Measurements from ENCODE around the gene P2RY6.

The P2RY6 gene

DNA sequence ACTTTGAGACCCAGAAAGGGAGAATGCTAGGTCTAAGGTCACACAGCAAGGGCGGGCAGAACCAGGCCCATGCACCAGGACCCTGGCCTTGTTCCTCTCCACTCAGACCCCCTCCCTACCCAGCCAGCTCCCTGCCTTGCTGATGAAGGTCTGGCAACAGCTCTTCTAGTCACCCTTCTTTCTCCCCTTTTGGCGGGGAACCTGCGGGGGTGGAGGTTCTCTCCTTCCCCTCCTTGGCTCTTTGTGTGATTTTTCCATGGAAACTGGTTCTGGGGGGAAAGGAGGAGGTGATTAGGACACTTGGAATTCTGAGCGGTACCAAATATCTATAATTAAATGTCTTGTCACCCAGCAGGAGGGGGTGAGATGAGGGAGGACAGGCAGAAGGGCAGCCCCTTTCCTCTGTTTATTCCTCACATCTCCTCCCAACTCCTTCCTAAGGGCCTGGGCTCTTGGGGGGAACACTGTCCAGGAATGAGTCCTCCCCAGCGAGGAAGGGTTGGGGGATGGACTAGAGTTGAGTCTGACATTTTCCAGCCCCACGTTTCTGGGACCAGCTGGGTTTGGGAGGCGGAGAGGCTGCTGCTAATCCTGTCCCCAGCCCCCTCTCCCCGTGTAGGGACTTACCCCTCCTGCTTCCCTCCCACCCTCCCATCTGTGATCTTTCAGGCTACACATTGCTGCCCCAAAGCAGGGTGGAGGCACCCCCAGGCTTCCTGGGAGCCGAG is 43.3 kb downstream of the P2RY6 start:
- Mint-ChIP-seq H3K36me3 (ENCODE audit: insufficient read depth) (no peaks in the 10 kb centered on the region), H3K9me3 (no peaks in the 10 kb centered on the region), H3K27ac (ENCODE audit: low read depth) (no peak overlapping the region), H3K4me3 (no peak overlapping the region), H3K27me3 (peaks cover 11% of the 10 kb centered on the region), H3K4me1 (peaks cover 13% of the 10 kb centered on the region)
- ATAC-seq (replicated peaks; ENCODE audit: extremely low read depth, poor library complexity, severe bottlenecking) (no peak), DNase-seq (ENCODE audit: low spot score in 2 of 2) (no peak)

DNA sequence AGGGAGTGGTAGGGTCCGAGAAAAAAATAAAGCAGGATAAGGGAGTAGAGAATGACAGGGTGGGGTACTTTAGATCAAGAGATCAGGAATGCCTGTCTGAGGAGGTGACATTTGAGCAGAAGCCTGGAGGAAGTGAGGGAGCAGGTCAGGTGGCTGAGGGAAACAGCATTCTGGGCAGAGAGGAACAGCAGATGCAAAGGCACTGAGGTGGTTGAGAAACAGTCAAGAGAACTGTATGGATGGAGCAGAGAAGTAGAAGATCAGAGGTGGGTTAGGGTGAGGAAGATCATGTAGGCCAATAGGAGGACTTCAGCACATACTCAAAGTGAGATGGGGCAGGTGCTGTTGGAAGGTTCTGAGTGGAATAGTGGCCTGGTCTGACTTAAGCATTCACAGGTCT is 44.3 kb downstream of the P2RY6 start:
- peak overlapping the region; percentile 60 for H3K27ac Mint-ChIP-seq (ENCODE audit: low read depth)
- ATAC-seq (replicated peaks; ENCODE audit: extremely low read depth, poor library complexity, severe bottlenecking) (no peak), DNase-seq (ENCODE audit: low spot score in 2 of 2) (no peak)
- H3K27me3 Mint-ChIP-seq = peaks cover 11% of the 10 kb centered on the region
- peaks cover 13% of the 10 kb centered on the region for H3K4me1 Mint-ChIP-seq
- H3K36me3 Mint-ChIP-seq (ENCODE audit: insufficient read depth) = no peaks in the 10 kb centered on the region
- H3K4me3 Mint-ChIP-seq = no peak overlapping the region
- H3K9me3 Mint-ChIP-seq = no peaks in the 10 kb centered on the region

DNA sequence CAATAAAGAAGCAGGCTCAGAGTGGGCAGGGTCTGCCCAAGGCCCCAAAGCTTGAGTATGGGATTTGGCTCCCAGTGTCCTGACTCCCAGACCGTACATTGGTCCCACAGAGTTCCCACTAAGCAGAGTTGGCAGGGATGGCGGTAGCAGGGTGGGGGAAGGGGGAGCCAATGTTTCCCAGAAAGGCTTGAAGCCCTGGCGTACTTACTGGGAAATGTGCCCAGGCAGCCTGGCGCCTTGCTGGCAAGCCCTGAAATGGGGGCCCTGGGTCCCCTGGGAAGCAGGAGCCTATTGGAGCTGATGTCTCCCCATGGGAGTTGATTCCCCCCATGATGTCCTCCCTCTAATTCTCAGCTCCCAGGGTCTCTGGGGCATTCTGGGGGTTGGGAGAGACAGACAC is 45.2 kb downstream of the P2RY6 start:
- Mint-ChIP-seq H3K4me1 (peaks cover 18% of the 10 kb centered on the region), H3K36me3 (ENCODE audit: insufficient read depth) (no peaks in the 10 kb centered on the region)

GRCh38 chr11:73317803-73318202 is 45.7 kb downstream of the P2RY6 start:
- peaks cover 18% of the 10 kb centered on the region for H3K4me1 Mint-ChIP-seq
- no peaks in the 10 kb centered on the region for H3K9me3 Mint-ChIP-seq
- no peak for DNase-seq (ENCODE audit: low spot score in 2 of 2)
- H3K27me3 Mint-ChIP-seq = peaks cover 11% of the 10 kb centered on the region
- no peaks in the 10 kb centered on the region for H3K36me3 Mint-ChIP-seq (ENCODE audit: insufficient read depth)
- ATAC-seq (replicated peaks; ENCODE audit: extremely low read depth, poor library complexity, severe bottlenecking) = no peak
- no peak overlapping the region for H3K27ac Mint-ChIP-seq (ENCODE audit: low read depth)
- H3K4me3 Mint-ChIP-seq = no peak overlapping the region

More for the DNA sequence above, 45.2 kb downstream of the P2RY6 start:
- Mint-ChIP-seq H3K27ac (ENCODE audit: low read depth) (no peak overlapping the region), H3K27me3 (peaks cover 11% of the 10 kb centered on the region), H3K9me3 (no peaks in the 10 kb centered on the region), H3K4me3 (no peak overlapping the region)
- DNase-seq (ENCODE audit: low spot score in 2 of 2) (no peak), ATAC-seq (replicated peaks; ENCODE audit: extremely low read depth, poor library complexity, severe bottlenecking) (no peak)

DNA sequence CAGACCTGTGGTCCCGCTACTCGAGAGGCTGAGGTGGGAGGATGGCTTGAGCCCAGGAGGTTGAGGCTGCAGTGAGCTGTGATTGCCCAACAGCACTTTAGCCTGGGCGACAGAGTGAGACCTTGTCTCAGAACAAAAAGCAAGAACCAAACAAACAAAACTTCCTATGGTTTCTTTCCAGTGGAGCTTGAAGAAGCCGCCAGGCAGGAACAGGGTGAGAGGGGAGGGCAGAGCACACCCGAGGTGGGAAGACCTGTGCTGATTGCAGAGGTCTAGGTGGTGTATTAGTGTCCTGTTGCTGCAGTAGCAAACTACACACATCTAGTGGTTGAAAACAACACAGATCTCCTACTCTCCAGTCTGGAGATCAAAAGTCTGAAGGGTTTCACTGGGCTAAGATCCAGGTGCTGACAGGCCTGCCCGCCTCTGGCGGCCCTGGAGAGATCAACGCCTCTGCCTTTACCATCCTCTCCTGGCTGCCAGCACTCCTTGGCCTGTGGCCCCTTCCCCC is 46.4 kb downstream of the P2RY6 start:
- H3K4me1 Mint-ChIP-seq = peaks cover 16% of the 10 kb centered on the region
- DNase-seq (ENCODE audit: low spot score in 2 of 2) (no peak), ATAC-seq (replicated peaks; ENCODE audit: extremely low read depth, poor library complexity, severe bottlenecking) (no peak)
- no peaks in the 10 kb centered on the region for H3K9me3 Mint-ChIP-seq
- H3K27ac Mint-ChIP-seq (ENCODE audit: low read depth) = no peak overlapping the region
- H3K4me3 Mint-ChIP-seq = no peak overlapping the region
- H3K27me3 Mint-ChIP-seq = peaks cover 11% of the 10 kb centered on the region
- no peaks in the 10 kb centered on the region for H3K36me3 Mint-ChIP-seq (ENCODE audit: insufficient read depth)

GRCh38 chr11:73320763-73321603 is 48.8 kb downstream of the P2RY6 start:
- H3K27ac Mint-ChIP-seq (ENCODE audit: low read depth) = peak overlapping the region; percentile 35
- no peak for DNase-seq (ENCODE audit: low spot score in 2 of 2)

GRCh38 chr11:73321604-73322381 is 49.7 kb downstream of the P2RY6 start:
- Mint-ChIP-seq H3K4me1 (peaks cover 5% of the 10 kb centered on the region), H3K36me3 (ENCODE audit: insufficient read depth) (no peaks in the 10 kb centered on the region), H3K27ac (ENCODE audit: low read depth) (peak overlapping the region; percentile 35), H3K4me3 (no peak overlapping the region), H3K27me3 (peaks cover 11% of the 10 kb centered on the region), H3K9me3 (no peaks in the 10 kb centered on the region)
- ATAC-seq (replicated peaks; ENCODE audit: extremely low read depth, poor library complexity, severe bottlenecking) (no peak), DNase-seq (ENCODE audit: low spot score in 2 of 2) (no peak)

More at GRCh38 chr11:73320763-73321603, 48.8 kb downstream of the P2RY6 start:
- no peaks in the 10 kb centered on the region for H3K36me3 Mint-ChIP-seq (ENCODE audit: insufficient read depth)
- no peaks in the 10 kb centered on the region for H3K9me3 Mint-ChIP-seq
- H3K27me3 Mint-ChIP-seq = peaks cover 11% of the 10 kb centered on the region
- H3K4me1 Mint-ChIP-seq = peaks cover 5% of the 10 kb centered on the region
- no peak for ATAC-seq (replicated peaks; ENCODE audit: extremely low read depth, poor library complexity, severe bottlenecking)
- no peak overlapping the region for H3K4me3 Mint-ChIP-seq

GRCh38 chr11:73322382-73323306 is 50.5 kb downstream of the P2RY6 start:
- ATAC-seq (replicated peaks; ENCODE audit: extremely low read depth, poor library complexity, severe bottlenecking) = no peak
- peaks cover 5% of the 10 kb centered on the region for H3K4me1 Mint-ChIP-seq
- no peak for DNase-seq (ENCODE audit: low spot score in 2 of 2)
- no peaks in the 10 kb centered on the region for H3K36me3 Mint-ChIP-seq (ENCODE audit: insufficient read depth)
- no peak overlapping the region for H3K4me3 Mint-ChIP-seq
- H3K27ac Mint-ChIP-seq (ENCODE audit: low read depth) = no peak overlapping the region
- H3K27me3 Mint-ChIP-seq = peaks cover 11% of the 10 kb centered on the region
- H3K9me3 Mint-ChIP-seq = no peaks in the 10 kb centered on the region

- peaks cover 11% of the 10 kb centered on the region for H3K27me3 Mint-ChIP-seq
Measured at GRCh38 chr11:73323464-73323863, 51.3 kb downstream of the P2RY6 start.

GRCh38 chr11:73324116-73324515 is 52.0 kb downstream of the P2RY6 start:
- peaks cover 5% of the 10 kb centered on the region for H3K4me1 Mint-ChIP-seq
- H3K27me3 Mint-ChIP-seq = peaks cover 7% of the 10 kb centered on the region
- DNase-seq (ENCODE audit: low spot score in 2 of 2) (no peak), ATAC-seq (replicated peaks; ENCODE audit: extremely low read depth, poor library complexity, severe bottlenecking) (no peak)
- H3K4me3 Mint-ChIP-seq = no peak overlapping the region
- H3K27ac Mint-ChIP-seq (ENCODE audit: low read depth) = peak overlapping the region; percentile 69
- H3K9me3 Mint-ChIP-seq = no peaks in the 10 kb centered on the region
- no peaks in the 10 kb centered on the region for H3K36me3 Mint-ChIP-seq (ENCODE audit: insufficient read depth)

More at GRCh38 chr11:73323464-73323863, 51.3 kb downstream of the P2RY6 start:
- H3K36me3 Mint-ChIP-seq (ENCODE audit: insufficient read depth) = no peaks in the 10 kb centered on the region
- H3K27ac Mint-ChIP-seq (ENCODE audit: low read depth) = peak overlapping the region; percentile 69
- H3K4me1 Mint-ChIP-seq = peaks cover 5% of the 10 kb centered on the region
- DNase-seq (ENCODE audit: low spot score in 2 of 2) (no peak), ATAC-seq (replicated peaks; ENCODE audit: extremely low read depth, poor library complexity, severe bottlenecking) (no peak)
- no peak overlapping the region for H3K4me3 Mint-ChIP-seq
- no peaks in the 10 kb centered on the region for H3K9me3 Mint-ChIP-seq

DNA sequence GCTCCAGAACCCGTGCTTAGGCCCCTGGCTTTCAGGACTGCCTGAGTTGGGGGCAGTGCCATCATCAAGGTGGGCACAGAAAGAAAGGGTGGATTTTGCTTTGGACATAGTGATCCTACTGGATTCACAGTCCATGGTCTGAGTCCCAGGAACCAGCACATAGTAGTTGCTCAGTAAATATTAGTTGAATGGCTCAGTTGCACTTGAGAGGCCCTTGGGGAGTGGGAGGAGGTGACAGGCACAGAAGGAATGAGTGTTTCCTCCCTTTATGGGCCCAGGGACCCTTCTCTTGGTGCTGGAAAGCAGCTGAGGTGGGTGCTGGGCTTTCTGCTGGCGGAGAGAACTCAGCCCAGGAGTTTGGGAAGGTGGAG is 52.5 kb downstream of the P2RY6 start:
- Mint-ChIP-seq H3K27me3 (peaks cover 1% of the 10 kb centered on the region), H3K27ac (ENCODE audit: low read depth) (peak overlapping the region; percentile 69), H3K9me3 (no peaks in the 10 kb centered on the region), H3K36me3 (ENCODE audit: insufficient read depth) (no peaks in the 10 kb centered on the region), H3K4me1 (peaks cover 5% of the 10 kb centered on the region), H3K4me3 (no peak overlapping the region)
- ATAC-seq (replicated peaks; ENCODE audit: extremely low read depth, poor library complexity, severe bottlenecking) = no peak
- DNase-seq (ENCODE audit: low spot score in 2 of 2) = no peak

Data from central memory CD8-positive, alpha-beta T cell (primary cell).